Tibial nerve (tissue), 4 donors: ENCODE data around the gene NPDC1. TPM values are rescaled to one million over a fixed set of nuclear protein-coding genes. Genes with fewer than 3 reads are reported as not detected.

ENCODE experiments used
- DNase-seq, 2 donors: peaks; one replicate each; pipeline ENCODE4 v3.0.0-alpha.2; 2019; ENCODE audit warnings: low spot score in 2 of 2
- H3K27ac ChIP-seq, 4 donors: fragments of 200-600 bp; sonication (generic) in 3 of 4; one replicate each; pipeline ENCODE4 v1.5.1; 2017 to 2019; ENCODE audit warnings: mild to moderate bottlenecking in 1 of 4
- H3K27me3 ChIP-seq, 2 donors: fragments of 200-600 bp; sonication (generic) in 1 of 2; one replicate each; pipeline versions ENCODE4 v1.5.1 to v1.6.0; 2017 to 2019
- H3K36me3 ChIP-seq, 3 donors: fragments of 200-600 bp; sonication (generic); one replicate each; pipeline ENCODE4 v1.5.1; 2018 to 2019
- H3K4me1 ChIP-seq, 4 donors: fragments of 200-600 bp; sonication (generic) in 3 of 4; one replicate each; pipeline ENCODE4 v1.5.1; 2017 to 2019
- H3K4me3 ChIP-seq, 4 donors: fragments of 200-600 bp; sonication (generic) in 3 of 4; one replicate each; pipeline ENCODE4 v1.5.1; 2017 to 2019; ENCODE audit warnings: mild to moderate bottlenecking in 1 of 4, moderate library complexity in 1 of 4
- H3K9me3 ChIP-seq, 4 donors: fragments of 200-600 bp; sonication (generic) in 3 of 4; one replicate each; pipeline ENCODE4 v1.5.1; 2017 to 2019
- EP300 ChIP-seq, 2 donors: sonication (generic); formaldehyde crosslinking; IDR thresholded peaks; one replicate each; pipeline ENCODE4 v1.6.1; 2017; ENCODE audit warnings: antibody characterized with exemption in 2 of 2, mild to moderate bottlenecking in 1 of 2
- POLR2A ChIP-seq, 2 donors: fragments of 450-650 bp; IDR thresholded peaks; one replicate each; pipeline ENCODE4 v1.6.1; 2017; ENCODE audit warnings: antibody characterized with exemption in 2 of 2, mild to moderate bottlenecking in 2 of 2, moderate library complexity in 2 of 2
- WGBS, 2 donors: methylation state at CpG; one replicate each; pipeline ENCODE4 v1.1.5; 2018; 5-methylcytosine and 5-hydroxymethylcytosine counted together
- total RNA-seq, 4 donors: library from RNA; depleted of rRNA; stranded (reverse); fragments of >200 nt; gene quantifications; one replicate each; pipeline ENCODE4 v1.1.0, GENCODE V29; 2016
- TF ChIP-seq, protein P1 (sequence below), 5 experiments: fragments of 200-600 bp in 3 of 5; fragments of 450-650 bp in 2 of 5; sonication (generic) in 3 of 5; IDR thresholded peaks; one replicate each; pipeline ENCODE4 v1.5.1; 2016 to 2019; ENCODE audit warnings: antibody characterized with exemption in 5 of 5, mild to moderate bottlenecking in 3 of 5, moderate library complexity in 2 of 5

Gene NPDC1
- total RNA-seq, 4 donors from 2014 or later, result 80.6 to 269 (median 182) TPM

DNA sequence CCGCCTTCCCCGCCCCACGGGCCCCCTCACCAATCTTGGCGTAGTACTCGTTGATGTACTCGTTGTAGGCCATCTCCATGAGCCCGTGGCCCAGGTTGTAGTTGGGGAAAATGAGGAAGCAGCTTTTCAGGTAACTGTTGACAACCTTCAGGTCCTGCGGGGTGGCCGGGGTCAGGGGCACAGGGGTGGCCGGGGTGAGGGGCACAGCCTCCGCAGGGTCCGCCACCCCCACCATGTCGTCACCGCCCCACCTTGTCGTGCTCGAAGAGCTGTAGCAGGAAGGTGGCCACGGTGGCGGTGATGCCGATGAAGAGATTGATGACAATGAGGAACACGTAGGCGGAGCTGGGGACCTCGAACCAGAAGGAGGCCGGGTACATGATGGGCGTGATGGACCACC is 34.8 kb downstream of the NPDC1 start:
- peaks cover 0 to 98% (median 26%) of the 10 kb centered on the region in 3 donors for H3K36me3 ChIP-seq
- TF ChIP-seq EP300 (IDR thresholded peaks at IDR 0.05) (no peak), POLR2A (IDR thresholded peaks at IDR 0.05) (no peak)
- TF ChIP-seq, protein P1, sequence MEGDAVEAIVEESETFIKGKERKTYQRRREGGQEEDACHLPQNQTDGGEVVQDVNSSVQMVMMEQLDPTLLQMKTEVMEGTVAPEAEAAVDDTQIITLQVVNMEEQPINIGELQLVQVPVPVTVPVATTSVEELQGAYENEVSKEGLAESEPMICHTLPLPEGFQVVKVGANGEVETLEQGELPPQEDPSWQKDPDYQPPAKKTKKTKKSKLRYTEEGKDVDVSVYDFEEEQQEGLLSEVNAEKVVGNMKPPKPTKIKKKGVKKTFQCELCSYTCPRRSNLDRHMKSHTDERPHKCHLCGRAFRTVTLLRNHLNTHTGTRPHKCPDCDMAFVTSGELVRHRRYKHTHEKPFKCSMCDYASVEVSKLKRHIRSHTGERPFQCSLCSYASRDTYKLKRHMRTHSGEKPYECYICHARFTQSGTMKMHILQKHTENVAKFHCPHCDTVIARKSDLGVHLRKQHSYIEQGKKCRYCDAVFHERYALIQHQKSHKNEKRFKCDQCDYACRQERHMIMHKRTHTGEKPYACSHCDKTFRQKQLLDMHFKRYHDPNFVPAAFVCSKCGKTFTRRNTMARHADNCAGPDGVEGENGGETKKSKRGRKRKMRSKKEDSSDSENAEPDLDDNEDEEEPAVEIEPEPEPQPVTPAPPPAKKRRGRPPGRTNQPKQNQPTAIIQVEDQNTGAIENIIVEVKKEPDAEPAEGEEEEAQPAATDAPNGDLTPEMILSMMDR (IDR thresholded peaks at IDR 0.05), result no peak
- H3K9me3 ChIP-seq, result no peaks in the 10 kb centered on the region
- 94 to 95% methylated on average over 24 of the region's 24 CpGs for WGBS, 2 donors
- H3K4me1 ChIP-seq, result peaks cover 0 to 22% (median 5%) of the 10 kb centered on the region in 4 donors
- no peak overlapping the region for H3K27ac ChIP-seq
- no peaks in the 10 kb centered on the region for H3K27me3 ChIP-seq
- no peak overlapping the region for H3K4me3 ChIP-seq
- DNase-seq, result no peak

DNA sequence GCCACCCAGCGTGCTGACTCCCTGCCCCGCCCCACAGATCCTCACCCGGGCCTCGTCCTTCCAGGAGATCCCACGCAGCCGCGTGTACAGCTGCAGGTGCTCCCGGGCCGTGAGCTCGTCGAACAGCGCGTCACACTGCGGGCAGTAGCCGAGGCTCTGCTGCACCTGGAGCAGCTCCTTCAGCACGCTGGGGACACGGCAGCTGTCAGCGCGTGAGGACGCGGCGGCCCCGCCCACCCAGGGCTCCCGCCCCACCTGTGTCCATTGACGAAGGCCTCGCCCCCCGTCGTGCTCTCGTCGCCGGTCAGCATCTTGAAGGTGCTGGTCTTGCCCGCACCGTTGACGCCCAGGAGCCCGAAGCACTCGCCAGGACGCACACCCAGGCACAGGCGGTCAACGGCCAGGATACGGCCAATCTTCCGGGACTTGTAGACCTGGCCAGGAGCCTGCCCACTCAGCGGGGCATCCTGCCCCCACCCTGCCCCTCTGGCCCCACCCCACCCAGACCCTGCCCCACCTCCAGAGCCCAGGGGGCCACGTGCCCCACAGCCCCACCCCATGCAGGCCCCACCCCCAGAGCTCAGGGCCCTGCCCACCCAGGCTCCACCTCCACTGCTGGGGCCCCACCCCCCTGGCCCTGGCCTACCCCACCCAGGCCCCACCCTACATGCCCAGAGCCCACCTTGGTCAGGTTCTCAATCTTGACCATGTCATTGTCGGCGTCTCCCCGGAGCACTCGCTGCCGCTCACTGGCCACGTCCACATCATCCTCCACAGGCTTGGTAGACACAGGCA is 35.8 kb downstream of the NPDC1 start:
- H3K27ac ChIP-seq, result peak overlapping the region in 1 of 4 donors; percentile 16
- H3K9me3 ChIP-seq, result no peaks in the 10 kb centered on the region
- no peak for DNase-seq
- TF ChIP-seq EP300 (IDR thresholded peaks at IDR 0.05) (no peak), POLR2A (IDR thresholded peaks at IDR 0.05) (no peak)
- TF ChIP-seq, protein P1 (IDR thresholded peaks at IDR 0.05), result no peak
- WGBS, 2 donors, result 94% methylated on average over 15 to 26 of the region's 49 CpGs
- H3K36me3 ChIP-seq, result peaks cover 0 to 88% (median 16%) of the 10 kb centered on the region in 3 donors
- peaks cover 0 to 27% (median 8%) of the 10 kb centered on the region in 4 donors for H3K4me1 ChIP-seq
- H3K27me3 ChIP-seq, result no peaks in the 10 kb centered on the region
- H3K4me3 ChIP-seq, result no peak overlapping the region

DNA sequence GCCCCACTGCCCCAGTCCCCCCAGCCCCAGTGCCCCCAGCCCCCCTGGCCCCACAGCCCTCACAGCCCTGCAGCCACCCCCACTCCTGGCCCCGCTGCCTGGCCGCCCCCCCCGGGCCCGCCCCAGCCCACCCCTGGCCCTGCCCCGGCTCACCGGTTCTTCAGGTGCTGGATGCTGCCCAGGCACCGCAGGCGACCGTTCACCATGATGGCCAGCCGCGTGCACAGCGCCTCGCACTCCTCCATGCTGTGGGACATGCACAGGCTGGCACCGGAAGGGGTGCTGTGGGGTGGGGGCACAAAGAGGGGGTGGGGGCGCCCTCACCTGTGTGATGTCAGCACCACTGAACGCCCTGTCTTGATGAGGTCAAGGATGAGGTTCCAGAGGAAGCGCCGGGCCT is 36.8 kb downstream of the NPDC1 start:
- Histone ChIP-seq H3K9me3 (peaks cover 0 to 4% (median 0%) of the 10 kb centered on the region in 4 donors), H3K36me3 (peaks cover 0 to 79% (median 13%) of the 10 kb centered on the region in 3 donors), H3K27ac (no peak overlapping the region), H3K27me3 (no peaks in the 10 kb centered on the region), H3K4me3 (no peak overlapping the region), H3K4me1 (peaks cover 0 to 27% (median 8%) of the 10 kb centered on the region in 4 donors)
- WGBS, 2 donors, result 92 to 99% methylated on average over 9 of the region's 18 CpGs
- no peak for DNase-seq
- TF ChIP-seq, protein P1 (IDR thresholded peaks at IDR 0.05), result no peak
- TF ChIP-seq POLR2A (IDR thresholded peaks at IDR 0.05), result no peak

DNA sequence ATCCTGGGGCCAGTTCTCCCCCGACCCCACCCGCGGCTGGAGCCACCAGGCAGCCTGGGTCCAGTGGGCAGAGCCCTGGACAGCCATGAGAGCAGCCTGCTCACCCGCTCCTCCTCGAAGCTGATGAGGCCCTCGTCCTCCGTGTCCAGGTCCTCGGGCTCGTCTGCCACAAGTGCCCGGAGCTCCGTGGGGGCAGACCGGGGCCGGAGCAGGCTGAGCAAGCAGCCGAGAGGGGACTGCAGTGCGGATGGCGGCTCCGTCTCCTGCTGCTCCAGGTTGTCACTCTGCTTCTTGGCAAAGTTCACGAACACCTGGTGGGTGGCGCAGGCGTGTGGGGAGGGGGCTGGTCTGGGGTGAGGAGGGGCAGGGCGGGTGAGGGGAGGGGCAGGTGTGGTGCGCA is 37.7 kb downstream of the NPDC1 start:
- TF ChIP-seq, protein P1 (IDR thresholded peaks at IDR 0.05), result no peak
- TF ChIP-seq EP300 (IDR thresholded peaks at IDR 0.05), result no peak
- TF ChIP-seq POLR2A (IDR thresholded peaks at IDR 0.05), result no peak
- H3K27me3 ChIP-seq, result no peaks in the 10 kb centered on the region
- peaks cover 0 to 27% (median 8%) of the 10 kb centered on the region in 4 donors for H3K4me1 ChIP-seq
- peaks cover 0 to 70% (median 13%) of the 10 kb centered on the region in 3 donors for H3K36me3 ChIP-seq
- H3K4me3 ChIP-seq, result no peak overlapping the region
- H3K27ac ChIP-seq, result peak overlapping the region in 1 of 4 donors; percentile 71
- H3K9me3 ChIP-seq, result peaks cover 0 to 5% (median 0%) of the 10 kb centered on the region in 4 donors
- no peak for DNase-seq
- WGBS, 2 donors, result 77 to 100% methylated on average over 2 to 20 of the region's 22 CpGs

DNA sequence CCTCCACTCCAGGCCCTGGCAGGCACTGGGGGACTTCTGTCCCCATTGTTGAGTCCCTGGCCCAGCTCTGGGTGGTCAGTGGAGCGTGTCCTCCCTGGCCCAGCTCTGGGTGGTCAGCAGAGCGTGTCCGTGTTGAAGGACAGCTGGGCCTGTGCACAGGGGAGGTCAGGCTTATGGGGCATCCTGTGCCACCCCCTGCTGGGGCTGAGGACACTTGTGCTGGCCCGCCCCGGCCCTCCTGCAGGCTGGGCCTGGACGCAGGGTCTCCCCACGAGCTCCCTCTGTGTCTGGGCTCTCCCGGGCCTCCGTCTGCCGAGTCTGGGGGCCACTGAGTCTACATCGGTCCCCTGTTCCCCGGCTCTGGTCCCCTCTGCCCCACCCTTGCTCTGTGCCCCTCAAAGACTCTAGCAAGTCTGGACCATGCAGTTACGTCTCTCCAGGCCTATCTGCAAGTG is 38.1 kb downstream of the NPDC1 start:
- no peak for DNase-seq
- Histone ChIP-seq H3K27ac (peak overlapping the region in 2 of 4 donors; percentile 0 to 71), H3K9me3 (peaks cover 0 to 5% (median 0%) of the 10 kb centered on the region in 4 donors), H3K36me3 (peaks cover 0 to 65% (median 13%) of the 10 kb centered on the region in 3 donors), H3K4me1 (peaks cover 0 to 27% (median 8%) of the 10 kb centered on the region in 4 donors), H3K4me3 (no peak overlapping the region), H3K27me3 (no peaks in the 10 kb centered on the region)
- TF ChIP-seq, protein P1 (IDR thresholded peaks at IDR 0.05), result no peak
- TF ChIP-seq EP300 (IDR thresholded peaks at IDR 0.05), result no peak
- TF ChIP-seq POLR2A (IDR thresholded peaks at IDR 0.05), result no peak
- WGBS, 2 donors, result 75 to 76% methylated on average over 5 to 12 of the region's 13 CpGs
